GM12874 (cell line): Measurements from ENCODE around the gene LSMEM2.

Source experiments
- CTCF ChIP-seq: IDR thresholded peaks from 2 replicates; pipeline ENCODE4 v1.5.1; 2011; ENCODE audit warnings: low read depth, mild to moderate bottlenecking, control low read depth, low read length, moderate library complexity; ENCODE audit not compliant: insufficient read depth

LSMEM2 gene

GRCh38 chr3:50263478-50264382 lies 15.2 kb upstream of the LSMEM2 start:
- TF ChIP-seq CTCF = no peak

GRCh38 chr3:50264383-50264963 lies 14.4 kb upstream of the LSMEM2 start:
- TF ChIP-seq CTCF = no peak

GRCh38 chr3:50264964-50265485 lies 13.9 kb upstream of the LSMEM2 start:
- no peak for TF ChIP-seq CTCF

- no peak for TF ChIP-seq CTCF
Observed at GRCh38 chr3:50265571-50265970, 13.3 kb upstream of the LSMEM2 start.

DNA sequence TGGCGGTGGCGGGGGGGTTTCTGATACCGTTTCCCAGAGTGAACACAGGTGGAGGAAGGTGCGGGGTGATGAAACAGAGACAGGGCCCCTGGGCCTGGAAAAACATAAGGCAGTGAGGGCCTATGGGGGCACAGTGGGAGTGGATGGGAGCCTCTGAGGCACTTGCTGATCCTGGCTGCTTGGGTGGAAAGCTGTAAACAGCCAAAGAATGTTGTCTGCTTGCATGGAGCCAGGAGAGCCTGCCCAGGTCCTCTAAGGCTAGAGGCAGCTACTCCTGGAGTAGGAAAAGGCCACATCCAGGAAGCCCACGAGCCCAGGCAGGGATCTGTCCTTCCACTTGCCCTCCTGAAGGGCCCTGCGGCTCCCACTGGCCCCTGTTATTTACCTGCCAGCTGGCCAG lies 12.9 kb upstream of the LSMEM2 start:
- TF ChIP-seq CTCF = no peak

- no peak for TF ChIP-seq CTCF
Observed at GRCh38 chr3:50266836-50267235, 12.1 kb upstream of the LSMEM2 start.

DNA sequence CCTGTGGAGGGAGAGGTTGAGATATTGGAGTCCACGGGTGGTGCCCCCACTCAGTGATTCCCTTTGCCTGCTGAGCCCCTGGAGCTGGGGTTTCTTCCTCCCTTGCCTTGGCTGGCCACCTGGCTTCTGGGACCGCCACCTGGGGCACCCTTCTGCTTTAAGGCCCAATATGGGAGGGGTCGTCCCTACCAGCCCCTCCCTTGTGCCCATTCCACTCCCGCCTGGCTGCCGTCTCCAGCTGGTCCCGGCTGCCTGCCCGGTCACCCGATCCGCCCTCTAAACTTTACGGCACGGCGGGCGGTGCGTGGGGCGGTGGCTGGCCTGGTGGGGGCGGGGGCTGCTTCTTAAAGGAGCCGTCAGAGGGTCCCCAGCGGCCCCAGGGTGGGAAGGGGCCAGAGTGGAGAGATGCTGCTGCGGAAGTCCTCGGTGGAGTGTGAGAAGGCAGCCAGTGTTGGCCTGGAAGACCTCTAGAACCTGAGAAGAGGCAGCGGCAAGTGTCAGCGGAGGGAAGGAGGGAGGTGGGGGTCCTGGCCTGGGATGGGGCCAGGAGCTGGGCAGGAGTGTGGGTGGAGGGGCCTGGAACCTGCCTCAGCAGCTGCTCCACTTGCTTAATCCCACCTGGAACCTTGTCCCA lies 11.5 kb upstream of the LSMEM2 start:
- TF ChIP-seq CTCF = no peak
